ENCODE data around the gene IFNL2. TPM values are rescaled to one million over a fixed set of nuclear protein-coding genes. Genes with fewer than 3 reads are reported as not detected.

IFNL2 gene
- total RNA-seq, 4 donors from 2014 or later = not detected

GRCh38 chr19:39251846-39252245 is 16.4 kb upstream of the IFNL2 start:
- no peaks in the 10 kb centered on the region for H3K27me3 ChIP-seq
- H3K4me1 ChIP-seq = no peaks in the 10 kb centered on the region
- peak overlapping the region in 1 of 2 donors; percentile 23 for H3K27ac ChIP-seq
- DNase-seq = no peak
- no peaks in the 10 kb centered on the region for H3K36me3 ChIP-seq
- TF ChIP-seq POLR2A (IDR thresholded peaks at IDR 0.05) (no peak), CTCF (IDR thresholded peaks at IDR 0.05) (no peak)
- no peak overlapping the region for H3K4me3 ChIP-seq
- no peaks in the 10 kb centered on the region for H3K9me3 ChIP-seq
- intact Hi-C loops (cut with DNase I; ENCODE audit: low total_unique reads) = no loop called here

- no peak for TF ChIP-seq POLR2A (IDR thresholded peaks at IDR 0.05)
- no peak for TF ChIP-seq CTCF (IDR thresholded peaks at IDR 0.05)
- intact Hi-C loops (cut with DNase I; ENCODE audit: low total_unique reads) = no loop called here
- DNase-seq = no peak
- no peaks in the 10 kb centered on the region for H3K27me3 ChIP-seq
- no peaks in the 10 kb centered on the region for H3K36me3 ChIP-seq
- no peaks in the 10 kb centered on the region for H3K9me3 ChIP-seq
- no peak overlapping the region for H3K4me3 ChIP-seq
- H3K4me1 ChIP-seq = no peaks in the 10 kb centered on the region
- no peak overlapping the region for H3K27ac ChIP-seq
Measured at GRCh38 chr19:39252458-39252857, 15.7 kb upstream of the IFNL2 start.

- TF ChIP-seq CTCF (IDR thresholded peaks at IDR 0.05) = no peak
- TF ChIP-seq POLR2A (IDR thresholded peaks at IDR 0.05) = no peak
- Histone ChIP-seq H3K9me3 (no peaks in the 10 kb centered on the region), H3K27me3 (no peaks in the 10 kb centered on the region), H3K27ac (no peak overlapping the region), H3K4me3 (no peak overlapping the region), H3K4me1 (no peaks in the 10 kb centered on the region), H3K36me3 (no peaks in the 10 kb centered on the region)
- no peak for DNase-seq
- intact Hi-C loops (cut with DNase I; ENCODE audit: low total_unique reads) = no loop called here
Measured at GRCh38 chr19:39253374-39254149, 14.6 kb upstream of the IFNL2 start.

- no peak overlapping the region for H3K27ac ChIP-seq
- TF ChIP-seq CTCF (IDR thresholded peaks at IDR 0.05) (no peak), POLR2A (IDR thresholded peaks at IDR 0.05) (no peak)
Measured at GRCh38 chr19:39254531-39255345, 13.5 kb upstream of the IFNL2 start.

GRCh38 chr19:39257227-39257626 is 11.0 kb upstream of the IFNL2 start:
- no peak overlapping the region for H3K4me3 ChIP-seq
- DNase-seq = no peak
- peaks cover 0 to 2% of the 10 kb centered on the region in 2 donors for H3K27me3 ChIP-seq
- H3K4me1 ChIP-seq = no peaks in the 10 kb centered on the region
- no peaks in the 10 kb centered on the region for H3K9me3 ChIP-seq
- TF ChIP-seq CTCF (IDR thresholded peaks at IDR 0.05) (no peak), POLR2A (IDR thresholded peaks at IDR 0.05) (no peak)
- H3K27ac ChIP-seq = no peak overlapping the region
- intact Hi-C loops (cut with DNase I; ENCODE audit: low total_unique reads) = no loop called here
- no peaks in the 10 kb centered on the region for H3K36me3 ChIP-seq

More at GRCh38 chr19:39254531-39255345, 13.5 kb upstream of the IFNL2 start:
- Histone ChIP-seq H3K27me3 (no peaks in the 10 kb centered on the region), H3K9me3 (no peaks in the 10 kb centered on the region), H3K4me1 (no peaks in the 10 kb centered on the region), H3K36me3 (no peaks in the 10 kb centered on the region), H3K4me3 (no peak overlapping the region)
- intact Hi-C loops (cut with DNase I; ENCODE audit: low total_unique reads) = no loop called here
- DNase-seq = no peak

Data from uterus (tissue), 4 donors.